Activated CD8-positive, alpha-beta T cell treated with anti-CD3 and anti-CD28 coated beads for 36 hours (primary cell): Measurements from ENCODE around the gene ATPAF2. TPM values are rescaled to one million over a fixed set of nuclear protein-coding genes. Genes with fewer than 3 reads are reported as not detected.

Experiments used
- ATAC-seq: fragments of 200-7000 bp; cut with Tn5 transposase; one replicate; pipeline ENCODE4 v1.10.0; 2021; ENCODE audit warnings: mild to moderate bottlenecking, moderate library complexity
- CTCF ChIA-PET: fragments of 350-600 bp; sonication (Branson Sonifier 250); formaldehyde crosslinking; loops from one replicate; lab custom pipeline; 2021; ENCODE audit warnings: antibody characterized with exemption; lab: Charles Lee
- POLR2A ChIA-PET: fragments of 350-600 bp; sonication (Branson Sonifier 250); formaldehyde crosslinking; loops from one replicate; lab custom pipeline; 2021; ENCODE audit warnings: antibody characterized with exemption; lab: Charles Lee
- DNase-seq: peaks from one replicate; pipeline ENCODE4 v3.0.0-alpha.2; 2020
- H3K27ac Mint-ChIP-seq: one replicate; pipeline ENCODE4 v1.8.0; 2021; ENCODE audit warnings: mild to moderate bottlenecking, mixed read lengths
- H3K27me3 Mint-ChIP-seq: one replicate; pipeline ENCODE4 v1.8.0; 2021; ENCODE audit warnings: mixed read lengths
- H3K36me3 Mint-ChIP-seq: one replicate; pipeline ENCODE4 v1.8.0; 2021; ENCODE audit warnings: low read depth, mixed read lengths
- H3K4me1 Mint-ChIP-seq: one replicate; pipeline ENCODE4 v1.8.0; 2021; ENCODE audit warnings: low read depth, mixed read lengths
- H3K4me3 Mint-ChIP-seq: one replicate; pipeline ENCODE4 v1.8.0; 2021; ENCODE audit warnings: mild to moderate bottlenecking, moderate library complexity, mixed read lengths
- H3K9me3 Mint-ChIP-seq: one replicate; pipeline ENCODE4 v1.8.0; 2021; ENCODE audit warnings: mixed read lengths
- CTCF ChIP-seq: fragments of 200-600 bp; IDR thresholded peaks from one replicate; pipeline ENCODE4 v1.8.0; 2022; ENCODE audit warnings: antibody characterized with exemption, mild to moderate bottlenecking
- intact Hi-C: fragments of 100-400 bp; cut with micrococcal nuclease; formaldehyde crosslinking; loops from one replicate; pipeline ENCODE4 v1.10.0; 2022
- total RNA-seq, 2 experiments: library from RNA; stranded (reverse); gene quantifications; one replicate each; pipeline ENCODE4 v1.2.3, GENCODE V29; 2021

ATPAF2 gene
- total RNA-seq, 2 experiments from 2014 or later = 28.5 to 29.7 TPM

- intact Hi-C loops = no loop called here
- no peak overlapping the region for H3K27ac Mint-ChIP-seq
- ChIA-PET CTCF (interaction anchor here (0.9 to 3.0 kb wide), 4 partner anchors 35 to 216 kb away, joined by 3 to 11 read pairs (median 7); no protein-coding TSS in a partner anchor), POLR2A (interaction anchor here (1.0 to 1.4 kb wide), 4 partner anchors 8 to 140 kb away, joined by 4 to 5 read pairs (median 4); no protein-coding TSS in a partner anchor)
- peaks cover 10% of the 10 kb centered on the region for H3K36me3 Mint-ChIP-seq
- H3K9me3 Mint-ChIP-seq = no peaks in the 10 kb centered on the region
- ATAC-seq = no peak
- no peak for TF ChIP-seq CTCF
- no peaks in the 10 kb centered on the region for H3K27me3 Mint-ChIP-seq
- DNase-seq = no peak
- H3K4me3 Mint-ChIP-seq = no peak overlapping the region
- H3K4me1 Mint-ChIP-seq = peaks cover 31% of the 10 kb centered on the region
Measured at GRCh38 chr17:18028952-18029540, 9.9 kb downstream of the ATPAF2 start.

- ChIA-PET CTCF (interaction anchor here (0.9 to 3.0 kb wide), 4 partner anchors 34 to 167 kb away, joined by 4 to 11 read pairs (median 7); no protein-coding TSS in a partner anchor), POLR2A (interaction anchor here (1.0 to 1.4 kb wide), 4 partner anchors 9 to 140 kb away, joined by 4 to 5 read pairs (median 4); no protein-coding TSS in a partner anchor)
- no peak for DNase-seq
- Mint-ChIP-seq H3K4me3 (no peak overlapping the region), H3K27ac (no peak overlapping the region), H3K9me3 (no peaks in the 10 kb centered on the region), H3K4me1 (peaks cover 27% of the 10 kb centered on the region), H3K27me3 (no peaks in the 10 kb centered on the region), H3K36me3 (peaks cover 12% of the 10 kb centered on the region)
- no peak for ATAC-seq
- intact Hi-C loops = no loop called here
- TF ChIP-seq CTCF = no peak
Measured at GRCh38 chr17:18028114-18028951, 10.6 kb downstream of the ATPAF2 start.

GRCh38 chr17:18027280-18027679 is 11.7 kb downstream of the ATPAF2 start:
- ChIA-PET POLR2A (interaction anchor here (1.3 to 1.4 kb wide), 2 partner anchors 10 to 68 kb away, joined by 3 to 4 read pairs; no protein-coding TSS in a partner anchor), CTCF (interaction anchor here (1.5 to 6.6 kb wide), 4 partner anchors 7 to 108 kb away, joined by 3 to 47 read pairs (median 6); no protein-coding TSS in a partner anchor)
- Mint-ChIP-seq H3K36me3 (peaks cover 13% of the 10 kb centered on the region), H3K27ac (no peak overlapping the region), H3K27me3 (no peaks in the 10 kb centered on the region), H3K4me1 (peaks cover 20% of the 10 kb centered on the region), H3K4me3 (no peak overlapping the region), H3K9me3 (no peaks in the 10 kb centered on the region)
- intact Hi-C loops = no loop called here
- no peak for TF ChIP-seq CTCF
- no peak for ATAC-seq
- DNase-seq = no peak

GRCh38 chr17:18025945-18026776 is 12.8 kb downstream of the ATPAF2 start:
- H3K9me3 Mint-ChIP-seq = no peaks in the 10 kb centered on the region
- H3K4me3 Mint-ChIP-seq = no peak overlapping the region
- ATAC-seq = peak; percentile 77
- H3K27me3 Mint-ChIP-seq = no peaks in the 10 kb centered on the region
- H3K27ac Mint-ChIP-seq = peak overlapping the region; percentile 27
- H3K36me3 Mint-ChIP-seq = peaks cover 13% of the 10 kb centered on the region
- ChIA-PET POLR2A (interaction anchor here (0.5 to 1.4 kb wide), 4 partner anchors 9 to 66 kb away, joined by 3 to 4 read pairs (median 4); no protein-coding TSS in a partner anchor), CTCF (interaction anchor here (0.9 to 6.6 kb wide), 7 partner anchors 8 to 233 kb away, joined by 3 to 47 read pairs (median 4); no protein-coding TSS in a partner anchor)
- DNase-seq = peak; percentile 63
- intact Hi-C loops = no loop called here
- H3K4me1 Mint-ChIP-seq = peaks cover 16% of the 10 kb centered on the region
- TF ChIP-seq CTCF = no peak
